ENCODE measurements around the gene TES. TPM values are rescaled to one million over a fixed set of nuclear protein-coding genes. Genes with fewer than 3 reads are reported as not detected.
A peak's percentile ranks its signal among the peaks of the same experiment; 100 is the strongest.

The TES gene
- total and polyA plus RNA-seq, 9 of the 15 experiments (the other 6 are each of a cell fraction or from before 2014, with no cell fraction given) = 20.7 to 61.6 (median 53.8) TPM

DNA sequence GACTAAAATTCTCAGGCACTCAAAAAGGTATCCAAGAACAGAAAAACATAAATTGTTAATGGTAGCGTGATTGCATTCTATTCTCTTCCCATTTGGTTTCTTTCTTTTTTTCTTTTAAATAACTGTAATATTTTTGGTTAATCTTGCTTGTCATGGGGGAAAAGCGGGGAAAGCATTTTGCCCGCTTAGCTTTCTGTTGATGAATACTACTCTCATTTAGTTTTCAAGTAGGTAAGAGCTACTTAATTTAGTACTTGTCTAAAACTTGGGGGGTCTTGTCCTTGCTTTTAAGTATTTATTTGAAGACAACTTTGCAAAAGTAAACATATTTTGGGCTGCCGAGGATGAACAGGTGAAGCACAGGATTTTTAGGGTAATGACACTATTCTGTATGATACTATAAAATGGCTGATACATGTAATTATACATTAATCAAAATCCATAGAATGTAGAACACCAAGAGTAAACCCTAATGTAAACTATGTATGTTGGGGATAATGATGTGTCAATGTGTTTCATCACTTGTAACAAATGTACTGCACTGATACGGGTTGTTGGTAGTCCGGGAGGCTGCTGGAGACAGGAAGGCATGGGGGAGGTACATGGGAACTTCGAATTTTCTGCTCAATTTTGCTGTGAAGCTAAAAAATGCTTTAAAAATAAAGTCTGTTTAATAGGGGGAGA lies 1.7 kb downstream of the TES start (continued):
- TF ChIP-seq, protein P1, sequence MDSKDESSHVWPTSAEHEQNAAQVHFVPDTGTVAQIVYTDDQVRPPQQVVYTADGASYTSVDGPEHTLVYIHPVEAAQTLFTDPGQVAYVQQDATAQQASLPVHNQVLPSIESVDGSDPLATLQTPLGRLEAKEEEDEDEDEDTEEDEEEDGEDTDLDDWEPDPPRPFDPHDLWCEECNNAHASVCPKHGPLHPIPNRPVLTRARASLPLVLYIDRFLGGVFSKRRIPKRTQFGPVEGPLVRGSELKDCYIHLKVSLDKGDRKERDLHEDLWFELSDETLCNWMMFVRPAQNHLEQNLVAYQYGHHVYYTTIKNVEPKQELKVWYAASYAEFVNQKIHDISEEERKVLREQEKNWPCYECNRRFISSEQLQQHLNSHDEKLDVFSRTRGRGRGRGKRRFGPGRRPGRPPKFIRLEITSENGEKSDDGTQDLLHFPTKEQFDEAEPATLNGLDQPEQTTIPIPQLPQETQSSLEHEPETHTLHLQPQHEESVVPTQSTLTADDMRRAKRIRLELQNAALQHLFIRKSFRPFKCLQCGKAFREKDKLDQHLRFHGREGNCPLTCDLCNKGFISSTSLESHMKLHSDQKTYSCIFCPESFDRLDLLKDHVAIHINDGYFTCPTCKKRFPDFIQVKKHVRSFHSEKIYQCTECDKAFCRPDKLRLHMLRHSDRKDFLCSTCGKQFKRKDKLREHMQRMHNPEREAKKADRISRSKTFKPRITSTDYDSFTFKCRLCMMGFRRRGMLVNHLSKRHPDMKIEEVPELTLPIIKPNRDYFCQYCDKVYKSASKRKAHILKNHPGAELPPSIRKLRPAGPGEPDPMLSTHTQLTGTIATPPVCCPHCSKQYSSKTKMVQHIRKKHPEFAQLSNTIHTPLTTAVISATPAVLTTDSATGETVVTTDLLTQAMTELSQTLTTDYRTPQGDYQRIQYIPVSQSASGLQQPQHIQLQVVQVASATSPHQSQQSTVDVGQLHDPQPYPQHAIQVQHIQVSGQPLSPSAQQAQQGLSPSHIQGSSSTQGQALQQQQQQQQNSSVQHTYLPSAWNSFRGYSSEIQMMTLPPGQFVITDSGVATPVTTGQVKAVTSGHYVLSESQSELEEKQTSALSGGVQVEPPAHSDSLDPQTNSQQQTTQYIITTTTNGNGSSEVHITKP (IDR thresholded peaks at IDR 0.05; ENCODE audit: partially characterized antibody) = no peak
- no peak for TF ChIP-seq KAT7 (CRISPR knock-in tag; IDR thresholded peaks at IDR 0.05; ENCODE audit: borderline replicate concordance)
- TF ChIP-seq, protein P2, sequence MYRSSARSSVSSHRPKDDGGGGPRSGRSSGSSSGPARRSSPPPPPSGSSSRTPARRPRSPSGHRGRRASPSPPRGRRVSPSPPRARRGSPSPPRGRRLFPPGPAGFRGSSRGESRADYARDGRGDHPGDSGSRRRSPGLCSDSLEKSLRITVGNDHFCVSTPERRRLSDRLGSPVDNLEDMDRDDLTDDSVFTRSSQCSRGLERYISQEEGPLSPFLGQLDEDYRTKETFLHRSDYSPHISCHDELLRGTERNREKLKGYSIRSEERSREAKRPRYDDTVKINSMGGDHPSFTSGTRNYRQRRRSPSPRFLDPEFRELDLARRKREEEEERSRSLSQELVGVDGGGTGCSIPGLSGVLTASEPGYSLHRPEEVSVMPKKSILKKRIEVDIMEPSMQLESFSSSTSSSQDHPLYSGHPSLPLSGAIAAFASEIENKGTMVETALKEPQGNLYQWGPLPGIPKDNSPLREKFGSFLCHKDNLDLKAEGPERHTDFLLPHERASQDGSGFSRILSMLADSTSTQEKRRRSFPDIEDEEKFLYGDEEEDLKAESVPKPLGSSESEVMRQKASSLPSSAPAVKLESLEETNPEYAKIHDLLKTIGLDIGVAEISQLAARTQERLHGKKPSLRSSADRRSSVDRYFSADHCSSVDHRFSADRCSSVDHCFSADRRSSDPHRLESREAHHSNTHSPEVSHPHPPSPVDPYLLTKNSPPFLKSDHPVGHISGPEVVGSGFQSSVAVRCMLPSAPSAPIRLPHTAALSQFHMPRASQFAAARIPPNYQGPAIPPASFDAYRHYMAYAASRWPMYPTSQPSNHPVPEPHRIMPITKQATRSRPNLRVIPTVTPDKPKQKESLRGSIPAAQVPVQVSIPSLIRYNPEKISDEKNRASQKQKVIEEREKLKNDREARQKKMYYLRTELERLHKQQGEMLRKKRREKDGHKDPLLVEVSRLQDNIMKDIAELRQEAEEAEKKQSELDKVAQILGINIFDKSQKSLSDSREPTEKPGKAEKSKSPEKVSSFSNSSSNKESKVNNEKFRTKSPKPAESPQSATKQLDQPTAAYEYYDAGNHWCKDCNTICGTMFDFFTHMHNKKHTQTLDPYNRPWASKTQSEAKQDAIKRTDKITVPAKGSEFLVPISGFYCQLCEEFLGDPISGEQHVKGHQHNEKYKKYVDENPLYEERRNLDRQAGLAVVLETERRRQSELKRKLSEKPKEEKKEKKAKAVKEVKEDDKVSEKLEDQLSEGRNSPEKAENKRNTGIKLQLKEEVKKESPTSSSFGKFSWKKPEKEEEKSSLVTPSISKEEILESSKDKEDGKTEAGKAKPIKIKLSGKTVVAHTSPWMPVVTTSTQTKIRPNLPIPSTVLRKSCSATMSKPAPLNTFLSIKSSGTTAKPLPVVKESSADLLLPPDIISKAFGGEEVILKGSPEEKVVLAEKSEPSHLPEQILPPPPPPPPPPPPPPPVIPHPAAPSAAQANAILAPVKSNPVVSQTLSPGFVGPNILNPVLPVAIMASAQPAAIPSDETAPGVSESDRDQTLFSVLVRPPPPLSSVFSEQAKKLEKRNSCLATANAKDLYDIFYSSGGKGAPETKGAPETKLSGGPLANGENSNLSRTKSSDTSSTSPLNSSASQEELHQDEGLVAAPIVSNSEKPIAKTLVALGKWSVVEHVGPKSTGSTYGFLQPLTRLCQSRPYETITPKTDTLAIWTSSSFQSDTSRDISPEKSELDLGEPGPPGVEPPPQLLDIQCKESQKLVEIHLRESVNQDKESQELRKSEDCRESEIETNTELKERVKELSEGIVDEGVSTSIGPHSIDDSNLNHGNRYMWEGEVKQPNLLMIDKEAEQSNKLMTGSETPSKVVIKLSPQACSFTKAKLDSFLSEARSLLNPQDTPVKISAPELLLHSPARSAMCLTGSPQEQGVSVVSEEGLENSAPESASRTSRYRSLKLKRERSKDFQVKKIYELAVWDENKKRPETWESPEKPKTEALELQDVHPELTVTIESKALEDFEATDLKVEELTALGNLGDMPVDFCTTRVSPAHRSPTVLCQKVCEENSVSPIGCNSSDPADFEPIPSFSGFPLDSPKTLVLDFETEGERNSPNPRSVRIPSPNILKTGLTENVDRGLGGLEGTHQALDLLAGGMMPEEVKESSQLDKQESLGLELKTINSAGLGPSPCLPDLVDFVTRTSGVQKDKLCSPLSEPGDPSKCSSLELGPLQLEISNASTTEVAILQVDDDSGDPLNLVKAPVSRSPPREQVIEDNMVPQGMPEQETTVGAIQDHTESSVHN (IDR thresholded peaks at IDR 0.05; ENCODE audit: borderline replicate concordance in 1 of 2, low read depth in 1 of 2) = peak in 1 of 2 experiments; percentile 9; a peak in 2 of 4 replicates
- TF ChIP-seq RUNX1 (IDR thresholded peaks at IDR 0.05; ENCODE audit: low read depth) = no peak
- TF ChIP-seq WHSC1 (IDR thresholded peaks at IDR 0.05; ENCODE audit: low read length) = no peak
- TF ChIP-seq, protein P3, sequence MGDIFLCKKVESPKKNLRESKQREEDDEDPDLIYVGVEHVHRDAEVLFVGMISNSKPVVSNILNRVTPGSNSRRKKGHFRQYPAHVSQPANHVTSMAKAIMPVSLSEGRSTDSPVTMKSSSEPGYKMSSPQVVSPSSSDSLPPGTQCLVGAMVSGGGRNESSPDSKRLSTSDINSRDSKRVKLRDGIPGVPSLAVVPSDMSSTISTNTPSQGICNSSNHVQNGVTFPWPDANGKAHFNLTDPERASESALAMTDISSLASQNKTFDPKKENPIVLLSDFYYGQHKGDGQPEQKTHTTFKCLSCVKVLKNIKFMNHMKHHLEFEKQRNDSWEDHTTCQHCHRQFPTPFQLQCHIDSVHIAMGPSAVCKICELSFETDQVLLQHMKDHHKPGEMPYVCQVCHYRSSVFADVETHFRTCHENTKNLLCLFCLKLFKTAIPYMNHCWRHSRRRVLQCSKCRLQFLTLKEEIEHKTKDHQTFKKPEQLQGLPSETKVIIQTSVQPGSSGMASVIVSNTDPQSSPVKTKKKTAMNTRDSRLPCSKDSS (IDR thresholded peaks at IDR 0.05; ENCODE audit: low read depth, partially characterized antibody) = no peak
- TF ChIP-seq YBX1 (IDR thresholded peaks at IDR 0.05) = no peak
- TF ChIP-seq, protein P4, sequence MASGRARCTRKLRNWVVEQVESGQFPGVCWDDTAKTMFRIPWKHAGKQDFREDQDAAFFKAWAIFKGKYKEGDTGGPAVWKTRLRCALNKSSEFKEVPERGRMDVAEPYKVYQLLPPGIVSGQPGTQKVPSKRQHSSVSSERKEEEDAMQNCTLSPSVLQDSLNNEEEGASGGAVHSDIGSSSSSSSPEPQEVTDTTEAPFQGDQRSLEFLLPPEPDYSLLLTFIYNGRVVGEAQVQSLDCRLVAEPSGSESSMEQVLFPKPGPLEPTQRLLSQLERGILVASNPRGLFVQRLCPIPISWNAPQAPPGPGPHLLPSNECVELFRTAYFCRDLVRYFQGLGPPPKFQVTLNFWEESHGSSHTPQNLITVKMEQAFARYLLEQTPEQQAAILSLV (tag; IDR thresholded peaks at IDR 0.05) = no peak
- TF ChIP-seq MED1 (CRISPR knock-in tag; IDR thresholded peaks at IDR 0.05; ENCODE audit: borderline replicate concordance) = no peak
- no peak for TF ChIP-seq MAFG (tag; conservative IDR thresholded peaks at IDR 0.05)
- TF ChIP-seq ZBED1 (IDR thresholded peaks at IDR 0.05) = no peak
- TF ChIP-seq OTX1 (CRISPR knock-in tag; IDR thresholded peaks at IDR 0.05) = no peak
- no peak for TF ChIP-seq ZFP1 (CRISPR knock-in tag; IDR thresholded peaks at IDR 0.05)

All from K562 (cell line).